Measurements from ENCODE around the gene SDHAF2. TPM values are rescaled to one million over a fixed set of nuclear protein-coding genes. Genes with fewer than 3 reads are reported as not detected.

Gene SDHAF2
- total RNA-seq, 2 donors from 2014 or later, result 41.4 to 45.4 TPM

DNA sequence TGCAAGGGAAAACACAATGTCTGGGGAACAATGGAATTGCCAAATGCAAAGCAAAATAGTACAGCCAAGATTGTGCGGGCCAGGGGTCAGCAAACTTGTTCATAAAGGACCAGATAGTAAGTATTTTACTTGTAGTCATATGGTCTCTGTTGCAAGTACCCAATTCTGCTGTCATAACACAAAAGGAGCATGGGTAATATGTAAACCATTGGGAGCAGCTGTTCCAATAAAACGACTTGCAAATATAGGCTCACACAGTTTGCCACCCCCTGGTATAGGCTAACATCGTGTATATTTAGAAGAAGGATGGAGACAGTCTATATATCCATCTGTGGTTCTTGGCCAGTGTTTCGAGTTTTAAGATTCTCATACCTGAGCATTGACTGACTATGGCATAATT lies 15.6 kb downstream of the SDHAF2 start:
- Mint-ChIP-seq H3K27me3 (ENCODE audit: insufficient read depth) (no peaks in the 10 kb centered on the region), H3K36me3 (ENCODE audit: low read depth) (peaks cover 74% of the 10 kb centered on the region), H3K4me1 (peaks cover 1% of the 10 kb centered on the region), H3K4me3 (no peak overlapping the region), H3K9me3 (no peaks in the 10 kb centered on the region), H3K27ac (peak overlapping the region; percentile 84)
- Histone ChIP-seq H3K27ac (ENCODE audit: low read depth, low read length) (peak overlapping the region; percentile 55), H3K4me1 (ENCODE audit: control insufficient read depth, insufficient read depth, low read length) (no peaks in the 10 kb centered on the region), H3K4me3 (ENCODE audit: low read length) (no peak overlapping the region), H3K9me3 (ENCODE audit: control insufficient read depth, low read length) (no peaks in the 10 kb centered on the region), H3K36me3 (ENCODE audit: control insufficient read depth, insufficient read depth, low read length) (peaks cover 79% of the 10 kb centered on the region), H3K27me3 (ENCODE audit: control insufficient read depth, insufficient read depth, low read length, poor library complexity, severe bottlenecking) (no peaks in the 10 kb centered on the region), H3K9ac (ENCODE audit: extremely low read depth, low read length, poor library complexity, severe bottlenecking) (no peak overlapping the region)
- TF ChIP-seq, protein P1, sequence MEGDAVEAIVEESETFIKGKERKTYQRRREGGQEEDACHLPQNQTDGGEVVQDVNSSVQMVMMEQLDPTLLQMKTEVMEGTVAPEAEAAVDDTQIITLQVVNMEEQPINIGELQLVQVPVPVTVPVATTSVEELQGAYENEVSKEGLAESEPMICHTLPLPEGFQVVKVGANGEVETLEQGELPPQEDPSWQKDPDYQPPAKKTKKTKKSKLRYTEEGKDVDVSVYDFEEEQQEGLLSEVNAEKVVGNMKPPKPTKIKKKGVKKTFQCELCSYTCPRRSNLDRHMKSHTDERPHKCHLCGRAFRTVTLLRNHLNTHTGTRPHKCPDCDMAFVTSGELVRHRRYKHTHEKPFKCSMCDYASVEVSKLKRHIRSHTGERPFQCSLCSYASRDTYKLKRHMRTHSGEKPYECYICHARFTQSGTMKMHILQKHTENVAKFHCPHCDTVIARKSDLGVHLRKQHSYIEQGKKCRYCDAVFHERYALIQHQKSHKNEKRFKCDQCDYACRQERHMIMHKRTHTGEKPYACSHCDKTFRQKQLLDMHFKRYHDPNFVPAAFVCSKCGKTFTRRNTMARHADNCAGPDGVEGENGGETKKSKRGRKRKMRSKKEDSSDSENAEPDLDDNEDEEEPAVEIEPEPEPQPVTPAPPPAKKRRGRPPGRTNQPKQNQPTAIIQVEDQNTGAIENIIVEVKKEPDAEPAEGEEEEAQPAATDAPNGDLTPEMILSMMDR (conservative IDR thresholded peaks at IDR 0.05), result no peak
- WGBS, 2 experiments (ENCODE audit: insufficient coverage in 1 of 2, insufficient read length in 1 of 2), result 88 to 97% methylated on average over 3 to 4 of the region's 4 CpGs
- DNase-seq, result no peak

DNA sequence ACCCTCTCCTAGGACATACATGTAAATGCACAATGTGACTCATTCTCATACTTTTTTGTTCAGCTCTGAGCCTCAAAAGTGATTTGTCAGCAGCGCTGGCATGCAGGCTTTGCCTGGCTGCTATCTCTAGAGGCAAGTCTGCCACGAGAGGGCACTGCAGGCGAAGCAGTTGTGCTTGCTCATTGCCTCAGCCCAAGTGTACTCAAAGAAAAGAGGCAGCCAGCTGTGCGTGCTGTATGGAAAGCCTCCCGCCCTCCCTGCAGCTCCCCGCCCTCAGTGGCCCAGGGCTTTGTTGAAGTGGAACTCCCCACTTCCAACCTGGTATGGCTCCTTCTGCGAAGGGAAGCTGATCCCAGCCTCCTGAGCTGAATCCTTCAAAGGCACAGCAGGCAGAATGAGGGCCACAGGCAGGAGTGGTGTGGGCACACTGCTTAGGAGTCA lies 16.3 kb downstream of the SDHAF2 start:
- TF ChIP-seq, protein P1 (conservative IDR thresholded peaks at IDR 0.05), result peak; percentile 91
- no peak overlapping the region for H3K9ac ChIP-seq (ENCODE audit: extremely low read depth, low read length, poor library complexity, severe bottlenecking)
- Mint-ChIP-seq H3K27ac (peak overlapping the region; percentile 84), H3K27me3 (ENCODE audit: insufficient read depth) (no peaks in the 10 kb centered on the region), H3K4me3 (no peak overlapping the region), H3K36me3 (ENCODE audit: low read depth) (peaks cover 69% of the 10 kb centered on the region), H3K9me3 (no peaks in the 10 kb centered on the region), H3K4me1 (peaks cover 1% of the 10 kb centered on the region)
- peak; percentile 96 for DNase-seq
- H3K9me3 ChIP-seq (ENCODE audit: control insufficient read depth, low read length), result no peaks in the 10 kb centered on the region
- no peak overlapping the region for H3K4me3 ChIP-seq (ENCODE audit: low read length)
- H3K27me3 ChIP-seq (ENCODE audit: control insufficient read depth, insufficient read depth, low read length, poor library complexity, severe bottlenecking), result no peaks in the 10 kb centered on the region
- H3K36me3 ChIP-seq (ENCODE audit: control insufficient read depth, insufficient read depth, low read length), result peaks cover 72% of the 10 kb centered on the region
- peak overlapping the region; percentile 31 for H3K27ac ChIP-seq (ENCODE audit: low read depth, low read length)
- H3K4me1 ChIP-seq (ENCODE audit: control insufficient read depth, insufficient read depth, low read length), result no peaks in the 10 kb centered on the region
- 11 to 16% methylated on average over 5 to 7 of the region's 7 CpGs for WGBS, 2 experiments (ENCODE audit: insufficient coverage in 1 of 2, insufficient read length in 1 of 2)

DNA sequence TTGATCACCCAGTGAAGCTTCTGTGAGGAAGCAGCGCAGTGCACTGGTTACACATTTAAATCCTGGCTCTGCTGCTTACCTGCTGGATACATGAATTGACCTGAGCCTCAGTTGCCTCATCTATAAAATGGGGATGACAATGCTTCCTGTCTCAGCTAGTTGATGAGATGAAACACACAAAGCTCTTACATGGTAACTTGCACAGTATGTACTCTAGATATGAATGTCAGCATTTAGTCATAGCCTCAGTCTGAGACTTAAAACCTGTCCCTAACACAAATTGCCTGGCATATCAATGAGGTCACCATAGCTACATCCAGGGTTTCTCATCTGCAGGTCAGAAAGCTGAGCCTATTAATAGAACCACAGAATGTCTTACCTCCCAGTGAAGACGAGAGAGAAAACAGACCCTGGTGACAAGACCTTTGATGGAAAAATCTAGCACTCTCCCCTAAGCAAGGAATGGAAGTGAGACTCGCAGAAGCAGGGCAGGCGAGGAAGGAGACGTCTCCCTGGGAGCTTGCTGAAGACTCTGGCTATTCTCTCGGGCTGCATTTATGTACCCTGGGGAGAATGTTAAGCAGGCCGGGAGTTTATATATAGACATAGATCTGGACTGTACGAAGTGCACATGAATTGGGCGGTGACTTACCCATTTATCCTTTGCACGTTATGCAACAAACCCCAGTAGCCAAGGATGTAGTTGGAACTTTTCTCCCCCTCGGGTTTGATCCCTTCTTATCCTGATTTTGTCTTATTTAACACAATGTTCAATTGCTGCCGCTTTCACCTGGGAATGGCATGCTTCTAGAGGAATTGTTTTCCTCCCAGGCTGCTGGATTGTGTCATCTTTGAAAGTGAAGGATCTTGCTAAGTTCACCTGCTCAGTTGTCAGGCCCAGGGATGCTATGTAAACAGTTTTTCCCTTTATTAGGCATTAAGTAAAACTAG lies 18.0 kb downstream of the SDHAF2 start:
- H3K36me3 Mint-ChIP-seq (ENCODE audit: low read depth), result peaks cover 61% of the 10 kb centered on the region

More for the DNA sequence above, 18.0 kb downstream of the SDHAF2 start:
- WGBS, 2 experiments (ENCODE audit: insufficient coverage in 1 of 2, insufficient read length in 1 of 2), result 93 to 94% methylated on average over 11 to 12 of the region's 12 CpGs
- Mint-ChIP-seq H3K4me3 (no peak overlapping the region), H3K4me1 (peaks cover 1% of the 10 kb centered on the region), H3K9me3 (no peaks in the 10 kb centered on the region), H3K27me3 (ENCODE audit: insufficient read depth) (no peaks in the 10 kb centered on the region), H3K27ac (no peak overlapping the region)
- no peaks in the 10 kb centered on the region for H3K9me3 ChIP-seq (ENCODE audit: control insufficient read depth, low read length)
- H3K27me3 ChIP-seq (ENCODE audit: control insufficient read depth, insufficient read depth, low read length, poor library complexity, severe bottlenecking), result no peaks in the 10 kb centered on the region
- H3K36me3 ChIP-seq (ENCODE audit: control insufficient read depth, insufficient read depth, low read length), result peaks cover 63% of the 10 kb centered on the region
- no peak for DNase-seq
- TF ChIP-seq, protein P1 (conservative IDR thresholded peaks at IDR 0.05), result no peak
- no peaks in the 10 kb centered on the region for H3K4me1 ChIP-seq (ENCODE audit: control insufficient read depth, insufficient read depth, low read length)
- no peak overlapping the region for H3K27ac ChIP-seq (ENCODE audit: low read depth, low read length)
- H3K4me3 ChIP-seq (ENCODE audit: low read length), result no peak overlapping the region
- H3K9ac ChIP-seq (ENCODE audit: extremely low read depth, low read length, poor library complexity, severe bottlenecking), result no peak overlapping the region

All from endodermal cell (in vitro differentiated cells).